CD14-positive monocyte (primary cell): Measurements from ENCODE around the gene TSPAN12. TPM values are rescaled to one million over a fixed set of nuclear protein-coding genes. Genes with fewer than 3 reads are reported as not detected.

ENCODE experiments used
- DNase-seq, 3 donors: peaks; one replicate each; pipeline ENCODE4 v3.0.0-alpha.2; 2011 to 2022
- H2AFZ ChIP-seq: 2 replicates; pipeline ENCODE4 v1.6.0; 2012; ENCODE audit warnings: mild to moderate bottlenecking, low read depth, low read length, inconsistent platforms; ENCODE audit not compliant: insufficient read depth, poor library complexity, severe bottlenecking
- H3K27ac ChIP-seq, 2 donors: 1 replicate in 1 of 2; 2 replicates in 1 of 2; pipeline ENCODE4 v1.5.1; 2012 to 2013; ENCODE audit warnings: low read length in 2 of 2, control low read depth in 1 of 2, inconsistent platforms in 1 of 2, low read depth in 1 of 2, mild to moderate bottlenecking in 1 of 2
- H3K27me3 ChIP-seq, 2 donors: one replicate each; pipeline versions ENCODE4 v1.6.0 to v1.6.1; 2011 to 2013; ENCODE audit warnings: low read length in 2 of 2; ENCODE audit not compliant: control insufficient read depth in 2 of 2, insufficient read depth in 2 of 2
- H3K36me3 ChIP-seq, 2 donors: replicated peaks in 1 of 2; 1 replicate in 1 of 2; 2 replicates in 1 of 2; pipeline versions ENCODE4 v1.5.1 to v1.6.1; 2012 to 2013; ENCODE audit warnings: low read length in 2 of 2, control low read depth in 1 of 2, inconsistent platforms in 1 of 2, mild to moderate bottlenecking in 1 of 2; ENCODE audit not compliant: insufficient read depth in 2 of 2, control insufficient read depth in 1 of 2
- H3K4me1 ChIP-seq, 2 donors: 1 replicate in 1 of 2; 2 replicates in 1 of 2; pipeline versions ENCODE4 v1.5.1 to v1.6.1; 2012 to 2013; ENCODE audit warnings: low read length in 2 of 2, control low read depth in 1 of 2, inconsistent platforms in 1 of 2, mild to moderate bottlenecking in 1 of 2, moderate library complexity in 1 of 2; ENCODE audit not compliant: insufficient read depth in 2 of 2, control insufficient read depth in 1 of 2
- H3K4me2 ChIP-seq: replicated peaks from 2 replicates; pipeline ENCODE3; 2012; ENCODE audit warnings: low read length, moderate library complexity, mild to moderate bottlenecking; ENCODE audit not compliant: poor library complexity, severe bottlenecking; ENCODE audit errors: extremely low read depth
- H3K4me3 ChIP-seq, 3 experiments: fragments of 200-600 bp in 1 of 3; sonication (generic) in 1 of 3; replicated peaks in 1 of 3; 1 replicate in 2 of 3; 2 replicates in 1 of 3; pipeline ENCODE4 v1.5.1; 2011 to 2013; ENCODE audit warnings: low read length in 3 of 3, mild to moderate bottlenecking in 3 of 3, control low read depth in 2 of 3, low read depth in 2 of 3, inconsistent platforms in 1 of 3, moderate library complexity in 1 of 3
- H3K79me2 ChIP-seq: 2 replicates; pipeline ENCODE4 v1.6.0; 2012; ENCODE audit warnings: mild to moderate bottlenecking, control low read depth, inconsistent platforms, low read length, moderate library complexity; ENCODE audit not compliant: insufficient read depth
- H3K9ac ChIP-seq: 2 replicates; pipeline ENCODE4 v1.6.0; 2017; ENCODE audit warnings: low read length, mild to moderate bottlenecking; ENCODE audit not compliant: insufficient read depth, poor library complexity, severe bottlenecking
- H3K9me3 ChIP-seq, 2 donors: replicated peaks in 1 of 2; 1 replicate in 1 of 2; 2 replicates in 1 of 2; pipeline versions ENCODE4 v1.5.1 to v1.6.1; 2012 to 2013; ENCODE audit warnings: low read length in 2 of 2, control low read depth in 1 of 2; ENCODE audit not compliant: control insufficient read depth in 1 of 2, insufficient read depth in 1 of 2
- H4K20me1 ChIP-seq: 2 replicates; pipeline ENCODE4 v1.6.0; 2012; ENCODE audit warnings: mild to moderate bottlenecking, low read length, control low read depth, moderate library complexity; ENCODE audit not compliant: insufficient read depth
- H3K27ac Mint-ChIP-seq, 7 donors: one replicate each; pipeline ENCODE4 v1.8.0; 2020; ENCODE audit warnings: mild to moderate bottlenecking in 7 of 7, mixed read lengths in 7 of 7, moderate library complexity in 6 of 7, inconsistent platforms in 2 of 7
- H3K27me3 Mint-ChIP-seq, 3 donors: one replicate each; pipeline ENCODE4 v1.8.0; 2021 to 2022; ENCODE audit warnings: low read depth in 3 of 3, mild to moderate bottlenecking in 3 of 3, mixed read lengths in 3 of 3, moderate library complexity in 3 of 3, inconsistent platforms in 1 of 3
- H3K36me3 Mint-ChIP-seq, 2 donors: one replicate each; pipeline ENCODE4 v1.8.0; 2020; ENCODE audit warnings: mixed read lengths in 2 of 2, inconsistent platforms in 1 of 2, mild to moderate bottlenecking in 1 of 2
- H3K4me1 Mint-ChIP-seq: one replicate; pipeline ENCODE4 v1.8.0; 2020; ENCODE audit warnings: mild to moderate bottlenecking, mixed read lengths
- H3K4me3 Mint-ChIP-seq, 2 donors: one replicate each; pipeline ENCODE4 v1.8.0; 2020; ENCODE audit warnings: mild to moderate bottlenecking in 2 of 2, mixed read lengths in 2 of 2, moderate library complexity in 1 of 2
- H3K9me3 Mint-ChIP-seq, 7 donors: one replicate each; pipeline ENCODE4 v1.8.0; 2020 to 2022; ENCODE audit warnings: mixed read lengths in 7 of 7, mild to moderate bottlenecking in 6 of 7, moderate library complexity in 6 of 7, inconsistent platforms in 2 of 7
- WGBS: methylation state at CpG from one replicate; pipeline ENCODE4 v1.1.5; 2013; ENCODE audit warnings: missing lambda C conversion rate; ENCODE audit not compliant: insufficient coverage; 5-methylcytosine and 5-hydroxymethylcytosine counted together
- intact Hi-C, 2 donors: fragments of 100-400 bp; cut with micrococcal nuclease; formaldehyde crosslinking; loops; one replicate each; pipeline versions ENCODE4 v1.15.0 to v1.15.1; 2023
- polyA plus RNA-seq, 3 donors: library from polyadenylated mRNA; depleted of rRNA in 1 of 3; unstranded in 2 of 3; stranded (reverse) in 1 of 3; fragments of 300-500 nt in 2 of 3; fragments of >200 nt in 1 of 3; fragmentation: Illumina TruSeq in 2 of 3; gene quantifications; 1 replicate in 2 of 3; 2 replicates in 1 of 3; pipeline ENCODE4 v1.2.3, GENCODE V29; 2012 to 2021
- TF ChIP-seq, protein P1 (sequence below): fragments of 200-600 bp; IDR thresholded peaks from one replicate; pipeline ENCODE4 v1.8.0; 2022; ENCODE audit warnings: antibody characterized with exemption, mild to moderate bottlenecking

The TSPAN12 gene
- polyA plus RNA-seq, 3 donors, result not detected

DNA sequence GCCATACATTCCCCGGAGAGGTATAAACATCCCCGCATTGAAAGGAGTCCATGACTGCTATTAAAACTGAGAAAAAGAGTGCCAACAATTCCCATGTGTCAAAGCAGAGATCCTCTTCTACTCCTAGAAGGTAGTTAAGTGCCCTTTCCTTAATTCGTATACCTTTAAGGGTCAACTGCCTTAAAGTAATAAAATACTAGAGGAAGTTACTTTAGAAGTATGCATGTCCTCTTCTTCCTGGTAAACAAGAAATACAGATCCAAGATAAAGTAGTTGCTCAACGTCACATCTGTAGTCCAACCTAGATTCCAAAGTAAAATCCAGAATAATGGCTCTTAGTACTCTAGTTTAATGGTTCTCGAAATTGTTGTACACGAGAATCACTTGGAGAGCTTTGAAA is 1.5 kb upstream of the TSPAN12 start:
- Histone ChIP-seq H3K27ac (no peak overlapping the region), H3K27me3 (peaks cover 47 to 70% of the 10 kb centered on the region in 2 donors), H4K20me1 (no peaks in the 10 kb centered on the region), H2AFZ (no peak overlapping the region), H3K9ac (no peak overlapping the region), H3K4me2 (no peak overlapping the region), H3K4me3 (no peak overlapping the region), H3K4me1 (peaks cover 6 to 15% of the 10 kb centered on the region in 2 donors), H3K9me3 (peaks cover 0 to 17% of the 10 kb centered on the region in 2 donors), H3K79me2 (no peaks in the 10 kb centered on the region), H3K36me3 (no peaks in the 10 kb centered on the region)
- no peak for DNase-seq
- intact Hi-C loops, result no loop called here
- peaks cover 4 to 11% of the 10 kb centered on the region in 2 donors for H3K36me3 Mint-ChIP-seq
- TF ChIP-seq, protein P1, sequence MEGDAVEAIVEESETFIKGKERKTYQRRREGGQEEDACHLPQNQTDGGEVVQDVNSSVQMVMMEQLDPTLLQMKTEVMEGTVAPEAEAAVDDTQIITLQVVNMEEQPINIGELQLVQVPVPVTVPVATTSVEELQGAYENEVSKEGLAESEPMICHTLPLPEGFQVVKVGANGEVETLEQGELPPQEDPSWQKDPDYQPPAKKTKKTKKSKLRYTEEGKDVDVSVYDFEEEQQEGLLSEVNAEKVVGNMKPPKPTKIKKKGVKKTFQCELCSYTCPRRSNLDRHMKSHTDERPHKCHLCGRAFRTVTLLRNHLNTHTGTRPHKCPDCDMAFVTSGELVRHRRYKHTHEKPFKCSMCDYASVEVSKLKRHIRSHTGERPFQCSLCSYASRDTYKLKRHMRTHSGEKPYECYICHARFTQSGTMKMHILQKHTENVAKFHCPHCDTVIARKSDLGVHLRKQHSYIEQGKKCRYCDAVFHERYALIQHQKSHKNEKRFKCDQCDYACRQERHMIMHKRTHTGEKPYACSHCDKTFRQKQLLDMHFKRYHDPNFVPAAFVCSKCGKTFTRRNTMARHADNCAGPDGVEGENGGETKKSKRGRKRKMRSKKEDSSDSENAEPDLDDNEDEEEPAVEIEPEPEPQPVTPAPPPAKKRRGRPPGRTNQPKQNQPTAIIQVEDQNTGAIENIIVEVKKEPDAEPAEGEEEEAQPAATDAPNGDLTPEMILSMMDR, result no peak
- peaks cover 15% of the 10 kb centered on the region for H3K4me1 Mint-ChIP-seq
- WGBS, result 96% methylated on average over 5 of the region's 6 CpGs
- peaks cover 0 to 19% (median 6%) of the 10 kb centered on the region in 7 donors for H3K9me3 Mint-ChIP-seq
- no peak overlapping the region for H3K27ac Mint-ChIP-seq
- peak overlapping the region in 1 of 2 donors; percentile 53 for H3K4me3 Mint-ChIP-seq
- H3K27me3 Mint-ChIP-seq, result peaks cover 40 to 64% (median 58%) of the 10 kb centered on the region in 3 donors

DNA sequence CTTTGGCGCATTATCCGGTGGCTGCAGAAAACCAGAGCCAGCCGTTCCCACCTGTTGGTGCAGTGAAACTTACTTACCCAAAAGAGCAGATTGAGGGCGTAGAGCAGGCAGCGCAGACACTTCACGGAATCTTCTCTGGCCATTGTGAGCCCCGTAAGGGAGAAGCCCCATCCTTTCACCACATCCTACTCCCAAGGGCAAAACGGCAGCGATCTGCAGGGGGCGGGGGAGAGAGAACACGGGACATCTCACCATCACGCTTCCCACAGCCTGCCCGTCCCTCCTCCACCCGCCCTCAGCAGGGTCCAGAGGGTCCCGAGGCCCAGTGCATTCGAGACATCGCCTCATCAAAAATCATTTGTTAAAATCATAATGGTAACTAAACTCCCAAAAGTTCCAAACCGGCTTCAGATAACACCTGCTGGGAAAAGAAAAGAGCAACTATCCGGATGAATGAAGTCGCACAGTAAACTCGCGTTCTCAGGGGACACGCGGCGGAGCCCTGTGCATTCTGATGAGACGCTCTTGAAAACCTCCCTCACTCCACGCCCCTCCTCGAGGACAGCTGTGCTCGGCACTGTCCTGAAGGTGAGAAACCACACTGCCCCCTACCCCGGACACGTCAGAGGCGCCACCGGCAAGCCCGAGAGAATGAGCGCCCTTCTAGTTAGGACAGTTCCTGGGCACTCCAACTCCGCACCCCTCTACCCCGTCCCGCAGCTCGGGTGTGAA is 1.2 kb downstream of the TSPAN12 start:
- H3K27me3 Mint-ChIP-seq, result peaks cover 36 to 65% (median 54%) of the 10 kb centered on the region in 3 donors
- intact Hi-C loops, result no loop called here
- H3K27me3 ChIP-seq, result peaks cover 50 to 71% of the 10 kb centered on the region in 2 donors
- TF ChIP-seq, protein P1, result no peak
- H3K4me3 ChIP-seq, result peak overlapping the region in 1 of 3 experiments; percentile 61
- peaks cover 0 to 16% (median 5%) of the 10 kb centered on the region in 7 donors for H3K9me3 Mint-ChIP-seq
- H4K20me1 ChIP-seq, result no peaks in the 10 kb centered on the region
- peak overlapping the region; percentile 72 to 93 for H3K4me3 Mint-ChIP-seq
- H3K9ac ChIP-seq, result no peak overlapping the region
- no peaks in the 10 kb centered on the region for H3K79me2 ChIP-seq
- WGBS, result 1% methylated on average over 15 of the region's 39 CpGs
- H3K4me1 ChIP-seq, result peaks cover 6 to 15% of the 10 kb centered on the region in 2 donors
- no peak overlapping the region for H3K27ac ChIP-seq
- peaks cover 4 to 11% of the 10 kb centered on the region in 2 donors for H3K36me3 Mint-ChIP-seq
- H3K4me2 ChIP-seq, result peak overlapping the region; percentile 77
- peak overlapping the region in 2 of 7 donors; percentile 5 to 21 for H3K27ac Mint-ChIP-seq
- no peak for DNase-seq
- H3K9me3 ChIP-seq, result peaks cover 0 to 17% of the 10 kb centered on the region in 2 donors
- H2AFZ ChIP-seq, result peak overlapping the region; percentile 56
- peaks cover 15% of the 10 kb centered on the region for H3K4me1 Mint-ChIP-seq
- H3K36me3 ChIP-seq, result no peaks in the 10 kb centered on the region
